Gastrocnemius medialis (tissue), 4 donors: ENCODE results near the gene SH3TC1. TPM values are rescaled to one million over a fixed set of nuclear protein-coding genes. Genes with fewer than 3 reads are reported as not detected.

Experiments used
- ATAC-seq, 2 donors: fragments of 150-250 bp; one replicate each; pipeline ENCODE4 v1.9.1; 2016
- DNase-seq, 2 donors: peaks; one replicate each; pipeline ENCODE4 v3.0.0-alpha.2; 2019
- H3K27ac ChIP-seq, 4 donors: fragments of 200-600 bp; sonication (generic); 1 replicate in 1 of 4; 2 replicates in 3 of 4; pipeline ENCODE4 v1.5.1; 2016 to 2018; ENCODE audit warnings: mild to moderate bottlenecking in 2 of 4, moderate library complexity in 1 of 4
- H3K27me3 ChIP-seq, 3 donors: fragments of 200-600 bp; sonication (generic) in 2 of 3; 1 replicate in 1 of 3; 2 replicates in 2 of 3; pipeline versions ENCODE4 v1.5.1 to v1.6.0; 2016 to 2019; ENCODE audit warnings: mild to moderate bottlenecking in 1 of 3, moderate library complexity in 1 of 3
- H3K36me3 ChIP-seq, 2 donors: fragments of 200-600 bp; sonication (generic) in 1 of 2; one replicate each; pipeline ENCODE4 v1.5.1; 2017 to 2018
- H3K4me1 ChIP-seq, 2 donors: fragments of 200-600 bp; sonication (generic) in 1 of 2; one replicate each; pipeline ENCODE4 v1.5.1; 2016 to 2017; ENCODE audit warnings: mild to moderate bottlenecking in 2 of 2
- H3K4me3 ChIP-seq, 4 donors: fragments of 200-600 bp; sonication (generic) in 3 of 4; 1 replicate in 1 of 4; 2 replicates in 3 of 4; pipeline ENCODE4 v1.5.1; 2016 to 2019; ENCODE audit warnings: mild to moderate bottlenecking in 2 of 4
- H3K9me3 ChIP-seq, 3 donors: fragments of 200-600 bp; sonication (generic) in 2 of 3; 1 replicate in 1 of 3; 2 replicates in 2 of 3; pipeline ENCODE4 v1.5.1; 2016 to 2019
- POLR2A ChIP-seq, 2 donors: fragments of 450-650 bp; IDR thresholded peaks; one replicate each; pipeline ENCODE4 v1.6.1; 2017; ENCODE audit warnings: antibody characterized with exemption in 2 of 2, mild to moderate bottlenecking in 2 of 2, moderate library complexity in 2 of 2
- in situ Hi-C, 4 donors: fragments of 200-750 bp; cut with MboI; loops; one replicate each; pipeline versions ENCODE4 v1.15.0 to v1.8.0; 2017; ENCODE audit warnings: low sequenced_read_pairs in 4 of 4
- intact Hi-C: fragments of 100-400 bp; cut with DNase I; formaldehyde crosslinking; loops from one replicate; pipeline ENCODE4 v1.15.1; 2023; ENCODE audit warnings: low total_unique reads
- total RNA-seq, 4 donors: library from RNA; depleted of rRNA; stranded (reverse); fragments of >200 nt; gene quantifications; one replicate each; pipeline versions ENCODE4 v1.1.0 to v1.2.3, GENCODE V29; 2016
- TF ChIP-seq, protein P1 (sequence below), 5 experiments: fragments of 450-650 bp in 3 of 5; fragments of 200-600 bp in 2 of 5; sonication (generic) in 2 of 5; IDR thresholded peaks in 4 of 5; conservative IDR thresholded peaks in 1 of 5; 1 replicate in 4 of 5; 2 replicates in 1 of 5; pipeline ENCODE4 v1.5.1; 2016 to 2019; ENCODE audit warnings: antibody characterized with exemption in 5 of 5, mild to moderate bottlenecking in 3 of 5, moderate library complexity in 3 of 5

The SH3TC1 gene
- total RNA-seq, 4 donors from 2014 or later: 2.9 to 8.5 (median 5.8) TPM

GRCh38 chr4:8152090-8152864 is 46.8 kb upstream of the SH3TC1 start:
- DNase-seq (peak; percentile 70 to 81), ATAC-seq (peak; percentile 78 to 85)
- peak; percentile 38 to 59 for TF ChIP-seq POLR2A (IDR thresholded peaks at IDR 0.05)
- TF ChIP-seq, protein P1, sequence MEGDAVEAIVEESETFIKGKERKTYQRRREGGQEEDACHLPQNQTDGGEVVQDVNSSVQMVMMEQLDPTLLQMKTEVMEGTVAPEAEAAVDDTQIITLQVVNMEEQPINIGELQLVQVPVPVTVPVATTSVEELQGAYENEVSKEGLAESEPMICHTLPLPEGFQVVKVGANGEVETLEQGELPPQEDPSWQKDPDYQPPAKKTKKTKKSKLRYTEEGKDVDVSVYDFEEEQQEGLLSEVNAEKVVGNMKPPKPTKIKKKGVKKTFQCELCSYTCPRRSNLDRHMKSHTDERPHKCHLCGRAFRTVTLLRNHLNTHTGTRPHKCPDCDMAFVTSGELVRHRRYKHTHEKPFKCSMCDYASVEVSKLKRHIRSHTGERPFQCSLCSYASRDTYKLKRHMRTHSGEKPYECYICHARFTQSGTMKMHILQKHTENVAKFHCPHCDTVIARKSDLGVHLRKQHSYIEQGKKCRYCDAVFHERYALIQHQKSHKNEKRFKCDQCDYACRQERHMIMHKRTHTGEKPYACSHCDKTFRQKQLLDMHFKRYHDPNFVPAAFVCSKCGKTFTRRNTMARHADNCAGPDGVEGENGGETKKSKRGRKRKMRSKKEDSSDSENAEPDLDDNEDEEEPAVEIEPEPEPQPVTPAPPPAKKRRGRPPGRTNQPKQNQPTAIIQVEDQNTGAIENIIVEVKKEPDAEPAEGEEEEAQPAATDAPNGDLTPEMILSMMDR (IDR thresholded peaks at IDR 0.05 in 4 of 5, conservative IDR thresholded peaks at IDR 0.05 in 1 of 5): no peak
- peaks cover 0 to 7% of the 10 kb centered on the region in 2 donors for H3K36me3 ChIP-seq
- in situ Hi-C loops: no loop called here
- peaks cover 32 to 43% of the 10 kb centered on the region in 2 donors for H3K4me1 ChIP-seq
- H3K9me3 ChIP-seq: no peaks in the 10 kb centered on the region
- H3K4me3 ChIP-seq: peak overlapping the region; percentile 21 to 24 (median 24)
- intact Hi-C loops: no loop called here
- H3K27ac ChIP-seq: peak overlapping the region; percentile 89 to 99 (median 94)
- H3K27me3 ChIP-seq: no peaks in the 10 kb centered on the region

DNA sequence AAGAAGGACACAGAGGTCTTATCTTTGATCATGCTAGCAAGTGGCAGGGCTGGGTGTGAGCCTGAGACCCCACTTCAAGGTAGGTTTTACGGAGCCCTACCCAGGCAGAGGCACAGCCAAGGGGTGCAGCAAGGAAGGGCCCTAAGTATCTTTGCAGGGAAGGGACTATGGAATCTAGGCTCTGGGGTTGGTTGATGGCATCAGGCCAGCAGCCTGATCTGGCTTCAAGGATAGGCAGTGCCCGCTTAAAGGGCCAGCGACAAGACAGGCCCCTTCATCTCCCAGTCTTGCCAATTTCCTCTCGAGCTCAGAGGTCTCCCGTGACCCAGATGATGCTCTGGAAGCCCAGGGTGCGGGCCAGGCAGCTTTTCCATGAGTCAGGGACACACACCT is 46.2 kb upstream of the SH3TC1 start:
- peaks cover 37 to 38% of the 10 kb centered on the region in 2 donors for H3K4me1 ChIP-seq
- no peaks in the 10 kb centered on the region for H3K27me3 ChIP-seq
- intact Hi-C loops: no loop called here
- H3K36me3 ChIP-seq: peaks cover 0 to 7% of the 10 kb centered on the region in 2 donors
- H3K9me3 ChIP-seq: no peaks in the 10 kb centered on the region
- H3K27ac ChIP-seq: peak overlapping the region; percentile 89 to 99 (median 94)
- TF ChIP-seq, protein P1 (IDR thresholded peaks at IDR 0.05 in 4 of 5, conservative IDR thresholded peaks at IDR 0.05 in 1 of 5): no peak
- TF ChIP-seq POLR2A (IDR thresholded peaks at IDR 0.05): no peak
- DNase-seq (peak in 1 of 2 donors; percentile 71), ATAC-seq (peak; percentile 31 to 45)
- peak overlapping the region in 3 of 4 donors; percentile 21 to 24 (median 23) for H3K4me3 ChIP-seq
- in situ Hi-C loops: no loop called here

- intact Hi-C loops: no loop called here
- H3K27ac ChIP-seq: peak overlapping the region; percentile 89 to 99 (median 94)
- peaks cover 38 to 39% of the 10 kb centered on the region in 2 donors for H3K4me1 ChIP-seq
- TF ChIP-seq POLR2A (IDR thresholded peaks at IDR 0.05): no peak
- TF ChIP-seq, protein P1 (IDR thresholded peaks at IDR 0.05 in 4 of 5, conservative IDR thresholded peaks at IDR 0.05 in 1 of 5): no peak
- no peak overlapping the region for H3K4me3 ChIP-seq
- H3K27me3 ChIP-seq: no peaks in the 10 kb centered on the region
- ATAC-seq (no peak), DNase-seq (no peak)
- peaks cover 0 to 7% of the 10 kb centered on the region in 2 donors for H3K36me3 ChIP-seq
- H3K9me3 ChIP-seq: no peaks in the 10 kb centered on the region
- in situ Hi-C loops: no loop called here
These were observed 45.6 kb upstream of the SH3TC1 start for GRCh38 chr4:8153441-8153840.

- TF ChIP-seq, protein P1 (IDR thresholded peaks at IDR 0.05 in 4 of 5, conservative IDR thresholded peaks at IDR 0.05 in 1 of 5): no peak
- no peak for TF ChIP-seq POLR2A (IDR thresholded peaks at IDR 0.05)
- ATAC-seq (no peak), DNase-seq (no peak)
- in situ Hi-C loops (no loop called here), intact Hi-C loops (no loop called here)
- no peaks in the 10 kb centered on the region for H3K27me3 ChIP-seq
- H3K9me3 ChIP-seq: no peaks in the 10 kb centered on the region
- no peak overlapping the region for H3K4me3 ChIP-seq
- peaks cover 45 to 50% of the 10 kb centered on the region in 2 donors for H3K4me1 ChIP-seq
- no peaks in the 10 kb centered on the region for H3K36me3 ChIP-seq
- peak overlapping the region; percentile 89 to 99 (median 92) for H3K27ac ChIP-seq
These were observed 44.0 kb upstream of the SH3TC1 start for GRCh38 chr4:8155048-8155447.
